Non-pigmented ciliary epithelial cell (primary cell): ENCODE measurements around the gene PSMD4.
A peak's percentile ranks its signal among the peaks of the same experiment; 100 is the strongest.
"Not testable (repeated sequence)": the region's sequence is repeated elsewhere in the genome, so short reads cannot be mapped to it uniquely, and the experiment has no call there.

Experiments
- DNase-seq: peaks from one replicate; pipeline ENCODE4 v3.0.0-alpha.2; 2010; ENCODE audit warnings: low read depth

The PSMD4 gene

DNA sequence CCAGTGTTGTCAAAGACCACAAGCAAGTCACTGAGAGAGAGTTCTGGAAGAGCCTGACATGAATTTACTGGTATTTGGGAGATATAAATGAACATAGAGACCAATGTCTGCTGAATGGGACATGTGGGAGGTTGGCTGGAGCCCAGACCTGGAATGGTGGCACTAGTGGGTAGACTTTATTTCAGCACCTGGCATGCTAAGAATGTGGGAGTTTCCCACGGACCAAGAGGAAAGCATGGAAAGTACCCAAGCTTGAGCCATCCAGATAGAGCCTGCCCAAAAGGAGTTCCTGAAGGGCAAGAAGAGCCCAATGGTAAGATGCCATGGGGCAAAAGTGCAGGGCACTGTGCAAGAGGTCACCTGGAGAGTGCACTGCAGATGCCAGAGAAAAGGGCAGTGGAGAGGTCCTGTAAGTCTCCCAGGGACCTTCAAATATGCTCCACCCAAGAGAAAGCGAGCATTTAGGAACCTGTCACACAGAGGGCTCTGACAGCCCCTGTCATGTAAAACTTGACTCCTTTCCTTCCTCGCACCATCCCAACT, 19.5 kb downstream of the PSMD4 start:
- no peak for DNase-seq

GRCh38 chr1:151275341-151275740, 20.8 kb downstream of the PSMD4 start:
- DNase-seq: not testable (repeated sequence)

DNA sequence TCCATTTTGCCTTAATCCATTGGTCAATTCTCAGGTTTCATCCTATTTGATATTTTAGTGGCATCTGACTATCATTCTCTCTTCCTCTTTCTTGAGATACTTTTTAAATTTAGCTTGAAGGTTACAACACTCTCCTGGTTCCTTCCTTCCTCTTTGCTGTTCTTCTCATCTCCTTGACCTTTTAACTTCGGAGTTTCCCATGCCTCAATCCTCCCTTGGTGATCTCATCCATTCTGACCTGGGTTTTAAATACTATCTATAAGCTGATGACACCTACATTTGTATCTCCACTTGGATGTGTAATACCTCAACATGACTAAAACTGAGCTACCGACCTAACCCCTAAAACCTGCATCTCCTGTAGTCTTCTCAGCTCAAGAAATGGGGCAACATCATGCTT, 22.7 kb downstream of the PSMD4 start:
- DNase-seq: no peak

GRCh38 chr1:151281225-151281968, 26.9 kb downstream of the PSMD4 start:
- DNase-seq: peak; percentile 76

- peak; percentile 100 for DNase-seq
Measured at GRCh38 chr1:151281969-151282882, 27.7 kb downstream of the PSMD4 start, which contains the start of gene ZNF687. Gene ZNF687 (plus strand): TSS chr1:151282299. CDS start chr1:151286292, 3,993 bp downstream.

DNA sequence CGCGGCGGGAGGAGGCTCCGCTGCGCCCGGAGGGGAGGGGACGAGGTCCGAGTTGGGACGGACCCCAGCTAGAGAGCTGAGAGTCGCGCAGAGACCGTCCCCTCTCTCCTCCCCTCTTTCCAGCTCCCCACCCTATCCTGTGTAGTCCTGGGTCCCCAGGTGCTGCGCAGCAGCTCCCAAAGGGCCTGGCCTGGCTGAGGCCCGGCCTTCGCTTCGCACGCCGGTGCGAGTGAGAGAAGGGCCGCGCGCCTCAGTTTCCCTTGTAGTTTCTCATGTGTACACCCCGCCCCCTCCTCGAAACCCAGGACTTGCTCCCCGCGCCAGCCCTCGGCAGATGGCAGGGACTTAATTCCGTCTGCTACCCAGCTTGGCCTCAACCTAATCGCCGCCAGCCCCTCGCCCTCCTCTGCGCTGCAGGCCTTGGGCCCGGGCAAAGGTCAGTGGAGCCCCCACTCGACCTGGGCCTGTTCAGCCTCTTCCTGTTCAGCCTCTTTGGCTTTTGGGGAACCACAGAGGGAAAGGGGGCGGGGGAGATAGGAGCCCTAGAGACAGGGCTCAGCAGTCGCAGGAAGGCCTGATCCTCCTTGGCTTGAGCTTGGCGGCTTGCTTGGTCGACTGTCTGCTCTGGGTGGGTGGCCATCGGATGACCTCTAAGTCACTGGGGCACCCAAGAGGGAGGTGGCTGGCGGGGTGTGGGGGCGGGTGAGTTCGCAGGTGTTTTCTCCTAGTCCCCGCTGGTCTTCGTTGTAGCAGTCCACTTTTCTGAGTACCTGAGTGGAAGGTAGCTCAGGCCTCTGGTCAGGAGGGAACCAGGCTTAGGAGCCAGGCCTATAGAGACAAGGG, 28.6 kb downstream of the PSMD4 start:
- DNase-seq: no peak

DNA sequence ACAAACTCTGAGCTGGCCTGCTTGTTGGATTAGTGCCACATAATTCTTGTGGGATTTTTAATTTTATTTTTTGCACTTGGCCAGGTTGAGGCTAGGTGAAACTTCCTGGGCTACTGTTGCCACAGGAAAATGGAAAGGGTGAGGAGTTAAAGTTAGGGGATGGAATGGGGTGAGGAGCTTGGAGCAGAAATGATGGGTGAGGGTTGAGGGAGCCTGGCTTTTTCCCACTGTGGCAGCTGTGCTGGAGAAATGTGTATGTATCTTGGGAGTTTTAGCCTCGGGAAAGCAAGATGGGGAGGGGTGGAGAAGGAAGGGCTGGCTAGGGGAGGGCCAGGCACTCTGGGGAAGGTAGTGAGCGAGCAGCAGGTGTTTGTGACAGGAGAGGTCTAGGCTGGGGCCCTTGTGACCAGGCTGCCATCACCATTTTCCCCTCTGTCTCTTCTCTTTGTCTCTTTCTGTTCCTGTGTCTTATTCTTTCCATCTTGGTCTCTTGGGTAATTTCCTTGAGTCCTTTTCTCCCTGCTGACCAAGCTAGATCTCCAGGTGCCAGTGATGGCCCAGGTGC, 29.6 kb downstream of the PSMD4 start:
- no peak for DNase-seq

- DNase-seq: no peak
Measured at GRCh38 chr1:151286619-151287340, 32.2 kb downstream of the PSMD4 start.

DNA sequence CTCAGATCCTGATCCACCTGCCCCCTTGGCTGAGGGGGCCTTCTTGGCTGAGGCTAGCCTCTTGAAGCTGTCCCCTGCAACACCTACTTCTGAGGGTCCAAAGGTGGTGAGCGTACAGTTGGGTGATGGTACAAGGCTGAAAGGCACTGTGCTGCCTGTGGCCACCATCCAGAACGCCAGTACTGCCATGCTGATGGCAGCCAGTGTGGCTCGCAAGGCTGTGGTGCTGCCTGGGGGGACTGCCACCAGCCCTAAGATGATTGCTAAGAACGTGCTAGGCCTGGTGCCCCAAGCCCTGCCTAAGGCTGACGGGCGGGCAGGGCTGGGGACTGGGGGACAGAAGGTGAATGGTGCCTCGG, 32.8 kb downstream of the PSMD4 start:
- no peak for DNase-seq

- no peak for DNase-seq
Measured at GRCh38 chr1:151287767-151288500, 33.4 kb downstream of the PSMD4 start.

DNA sequence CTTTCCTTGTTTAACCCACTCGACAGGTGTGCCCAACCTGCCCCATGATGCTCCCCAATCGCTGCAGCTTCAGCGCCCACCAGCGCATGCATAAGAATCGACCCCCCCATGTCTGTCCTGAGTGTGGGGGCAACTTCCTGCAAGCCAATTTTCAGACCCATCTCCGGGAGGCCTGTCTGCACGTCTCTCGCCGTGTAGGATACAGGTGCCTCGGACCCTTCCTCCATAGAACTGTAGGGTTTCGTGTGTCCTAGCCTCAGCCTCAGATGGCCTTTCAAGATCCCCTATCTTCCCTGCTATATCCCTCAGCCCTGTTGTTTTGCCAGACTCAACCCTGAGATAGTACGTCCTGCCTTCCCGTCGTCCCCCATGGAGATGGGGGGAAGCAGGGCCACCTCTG, 34.0 kb downstream of the PSMD4 start:
- no peak for DNase-seq

DNA sequence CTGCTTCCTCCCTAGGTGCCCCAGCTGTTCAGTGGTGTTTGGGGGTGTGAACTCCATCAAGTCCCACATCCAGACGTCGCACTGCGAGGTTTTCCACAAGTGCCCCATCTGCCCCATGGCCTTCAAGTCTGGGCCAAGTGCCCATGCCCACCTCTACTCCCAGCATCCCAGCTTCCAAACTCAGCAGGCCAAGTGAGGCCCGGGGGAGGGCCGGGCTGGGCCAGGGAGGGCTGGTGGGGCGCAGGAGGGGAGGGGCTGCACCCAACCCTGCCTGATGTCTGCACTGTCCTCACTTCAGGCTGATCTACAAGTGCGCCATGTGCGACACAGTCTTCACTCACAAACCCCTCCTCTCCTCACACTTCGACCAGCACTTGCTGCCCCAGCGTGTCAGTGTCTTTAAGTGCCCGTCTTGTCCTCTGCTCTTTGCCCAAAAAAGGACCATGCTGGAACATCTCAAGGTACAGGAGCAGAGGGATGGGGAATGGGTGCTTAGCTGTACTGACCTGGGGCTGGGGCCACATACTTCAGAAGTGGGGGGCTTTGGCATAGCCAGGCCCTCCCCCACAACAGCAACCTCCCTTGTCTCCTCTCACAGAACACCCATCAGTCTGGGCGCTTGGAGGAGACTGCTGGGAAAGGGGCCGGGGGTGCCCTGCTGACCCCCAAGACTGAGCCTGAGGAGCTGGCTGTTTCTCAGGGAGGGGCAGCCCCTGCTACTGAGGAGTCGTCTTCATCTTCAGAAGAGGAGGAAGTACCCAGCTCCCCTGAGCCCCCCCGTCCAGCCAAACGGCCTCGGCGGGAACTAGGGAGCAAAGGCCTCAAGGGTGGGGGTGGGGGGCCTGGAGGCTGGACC, 34.8 kb downstream of the PSMD4 start:
- DNase-seq: no peak

DNA sequence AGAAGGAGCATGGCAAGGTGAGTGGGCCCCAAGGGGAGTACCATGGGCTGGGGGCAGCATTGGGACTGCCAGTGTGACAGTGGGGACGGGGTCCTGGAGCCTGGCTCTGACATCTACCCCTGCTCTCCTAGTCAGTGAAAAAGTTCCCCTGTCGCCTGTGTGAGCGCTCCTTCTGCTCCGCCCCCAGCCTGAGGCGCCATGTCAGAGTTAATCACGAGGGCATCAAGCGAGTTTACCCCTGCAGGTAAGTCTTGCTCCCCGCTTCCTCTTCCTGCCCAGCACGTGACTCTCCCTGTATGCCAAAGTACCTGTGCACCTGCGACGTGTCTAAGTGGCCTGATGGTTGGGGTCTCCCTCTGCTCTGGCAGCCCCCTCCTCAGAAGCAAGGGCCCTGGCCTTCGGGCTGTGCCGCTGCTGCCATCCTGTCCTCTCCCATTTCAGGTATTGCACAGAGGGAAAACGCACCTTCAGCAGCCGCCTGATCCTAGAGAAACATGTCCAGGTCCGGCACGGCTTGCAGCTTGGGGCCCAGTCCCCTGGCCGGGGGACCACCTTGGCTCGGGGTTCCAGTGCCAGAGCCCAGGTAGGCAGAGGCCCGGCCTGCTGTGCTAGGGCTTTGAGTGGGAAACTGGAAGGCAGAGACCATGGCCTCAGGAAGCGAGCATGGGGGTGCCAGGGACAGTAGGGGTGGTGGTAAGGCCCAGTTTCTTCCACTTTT, 35.6 kb downstream of the PSMD4 start:
- DNase-seq: no peak

GRCh38 chr1:151290709-151291303, 36.3 kb downstream of the PSMD4 start:
- DNase-seq: no peak

DNA sequence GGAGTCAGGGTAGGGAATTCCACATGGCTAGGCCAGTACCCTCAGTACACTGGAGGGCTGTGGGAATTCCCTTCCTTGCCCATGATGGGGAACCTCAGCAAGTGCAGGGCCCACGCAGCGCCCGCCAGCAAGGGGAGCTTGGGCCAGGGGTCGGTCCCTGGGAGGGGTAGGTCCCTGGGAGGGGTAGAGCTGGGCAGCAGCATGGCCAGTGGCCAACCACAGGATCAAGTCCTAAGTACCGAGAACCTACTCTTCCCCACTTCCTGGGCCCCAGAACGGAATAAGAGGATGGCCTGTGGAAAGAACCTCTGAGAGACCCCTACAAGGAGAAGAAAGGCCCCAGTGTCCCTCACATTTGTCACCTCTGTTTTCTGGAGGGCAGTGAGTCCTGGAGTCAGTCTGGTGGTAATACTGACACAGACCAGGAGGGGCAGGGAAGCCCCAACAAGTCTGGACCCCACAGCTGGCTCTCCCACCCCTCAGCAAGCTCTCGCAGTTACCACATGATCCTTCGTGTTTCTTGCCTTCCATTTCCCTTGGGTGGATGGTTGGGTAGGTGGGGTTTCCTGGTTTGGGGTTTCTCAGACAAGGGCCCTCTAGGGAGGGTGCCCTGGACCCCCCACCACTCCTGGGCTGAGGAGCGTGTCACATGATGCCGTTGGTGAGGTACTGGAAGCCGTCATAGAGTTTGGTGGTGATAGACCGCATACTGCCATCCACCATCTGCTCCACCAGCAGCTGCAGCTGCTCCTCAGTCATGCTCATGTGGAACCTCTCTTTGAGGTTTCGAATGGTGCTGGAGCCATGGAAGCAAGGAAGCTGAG, 37.9 kb downstream of the PSMD4 start:
- no peak for DNase-seq

DNA sequence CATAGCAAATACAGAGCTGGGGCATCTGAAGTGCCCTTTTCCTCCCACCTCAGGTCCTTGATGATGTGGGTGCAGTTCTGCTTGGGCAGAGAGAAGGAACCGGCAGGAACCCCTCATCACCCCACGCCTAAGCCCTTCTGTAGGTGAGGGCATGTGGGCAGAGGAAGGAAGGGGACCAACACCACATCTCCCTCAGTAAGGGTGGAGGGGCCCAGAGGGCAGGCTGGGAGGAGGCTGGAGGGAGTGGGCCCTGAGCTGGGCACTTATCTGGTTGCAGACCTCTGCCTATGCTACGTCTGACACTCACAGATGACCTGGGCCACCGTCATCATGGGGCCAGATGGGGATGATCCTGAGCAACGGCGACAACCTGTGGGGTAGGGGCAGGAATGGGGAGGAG, 38.6 kb downstream of the PSMD4 start:
- DNase-seq: no peak

DNA sequence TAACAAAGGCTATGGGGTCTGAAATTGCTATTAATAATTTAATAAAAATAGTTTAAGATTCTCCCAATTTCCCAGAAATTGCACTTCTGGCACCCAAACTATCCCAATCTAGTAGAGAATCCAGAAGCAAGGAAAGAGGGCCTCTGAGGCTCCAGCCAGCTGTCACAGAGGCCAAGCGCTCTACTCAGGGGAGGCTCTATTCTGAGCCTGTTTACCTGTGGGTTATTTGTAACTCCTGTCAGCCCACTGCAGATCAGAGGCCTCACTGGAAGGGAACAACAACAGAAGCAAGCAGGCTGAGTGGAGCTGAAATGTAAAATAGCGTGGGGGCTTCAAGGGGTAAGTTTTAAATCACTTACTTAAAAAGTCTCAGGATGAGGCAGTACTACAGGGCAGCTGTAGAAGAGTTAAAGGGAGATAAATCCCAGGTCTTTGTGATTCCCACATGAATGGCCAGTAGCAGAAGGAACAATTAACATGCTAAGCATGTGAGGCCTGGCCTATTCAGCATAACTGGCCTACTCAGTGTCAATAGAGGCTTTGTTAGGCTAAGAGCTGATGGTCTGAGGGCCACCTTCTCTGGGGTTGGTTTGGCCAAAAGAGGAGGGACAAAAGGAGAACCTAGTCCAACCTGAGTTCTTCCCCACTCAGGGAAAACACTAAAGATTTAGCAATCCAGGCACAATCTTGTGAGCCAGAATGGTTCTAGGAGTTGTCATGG, 40.4 kb downstream of the PSMD4 start:
- no peak for DNase-seq
